Measurements from ENCODE around the gene ESRRG.

Gene ESRRG

DNA sequence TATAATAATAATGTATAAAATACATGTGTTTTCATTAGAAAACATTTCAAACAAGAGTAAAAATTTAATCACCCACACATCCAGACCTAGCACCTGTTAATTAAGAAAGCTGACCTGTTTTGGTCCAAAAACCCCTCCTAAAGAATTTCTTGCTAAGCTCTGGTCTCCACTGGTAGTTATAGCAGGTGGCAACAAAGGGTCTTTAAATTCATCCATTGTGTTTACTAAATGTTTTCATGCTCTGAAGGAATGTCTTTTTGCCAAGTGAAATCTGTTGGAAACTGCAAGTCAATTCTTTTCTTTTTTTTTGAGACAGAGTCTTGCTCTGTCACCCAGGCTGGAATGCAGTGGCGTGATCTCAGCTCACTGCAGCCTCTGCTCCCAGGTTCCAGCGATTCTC, 141.1 kb downstream of the ESRRG start:
- Histone ChIP-seq H4K20me1 (ENCODE audit: insufficient read depth, low read length) (no peaks in the 10 kb centered on the region), H3K4me3 (ENCODE audit: low read depth, low read length, poor library complexity, severe bottlenecking) (no peak overlapping the region), H3K79me2 (ENCODE audit: insufficient read depth, low read length) (no peaks in the 10 kb centered on the region), H3K9ac (ENCODE audit: low read length) (no peak overlapping the region), H3K27ac (ENCODE audit: low read depth, low read length, poor library complexity, severe bottlenecking) (no peak overlapping the region), H3K9me2 (ENCODE audit: low read depth, low read length) (no peaks in the 10 kb centered on the region), H3F3A (ENCODE audit: insufficient read depth, low read length) (no peaks in the 10 kb centered on the region), H3K27me3 (ENCODE audit: insufficient read depth, low read length) (no peaks in the 10 kb centered on the region), H3K9me3 (ENCODE audit: low read length) (no peaks in the 10 kb centered on the region), H3K4me1 (ENCODE audit: insufficient read depth, low read length, severe bottlenecking) (no peaks in the 10 kb centered on the region), H3K36me3 (ENCODE audit: insufficient read depth, low read length) (no peaks in the 10 kb centered on the region), H2AFZ (ENCODE audit: low read length) (no peak overlapping the region), H3K4me2 (ENCODE audit: low read length) (no peak overlapping the region)
- TF ChIP-seq EZH2 (IDR thresholded peaks at IDR 0.05; ENCODE audit: borderline replicate concordance, low read length) = no peak
- TF ChIP-seq, protein P1, sequence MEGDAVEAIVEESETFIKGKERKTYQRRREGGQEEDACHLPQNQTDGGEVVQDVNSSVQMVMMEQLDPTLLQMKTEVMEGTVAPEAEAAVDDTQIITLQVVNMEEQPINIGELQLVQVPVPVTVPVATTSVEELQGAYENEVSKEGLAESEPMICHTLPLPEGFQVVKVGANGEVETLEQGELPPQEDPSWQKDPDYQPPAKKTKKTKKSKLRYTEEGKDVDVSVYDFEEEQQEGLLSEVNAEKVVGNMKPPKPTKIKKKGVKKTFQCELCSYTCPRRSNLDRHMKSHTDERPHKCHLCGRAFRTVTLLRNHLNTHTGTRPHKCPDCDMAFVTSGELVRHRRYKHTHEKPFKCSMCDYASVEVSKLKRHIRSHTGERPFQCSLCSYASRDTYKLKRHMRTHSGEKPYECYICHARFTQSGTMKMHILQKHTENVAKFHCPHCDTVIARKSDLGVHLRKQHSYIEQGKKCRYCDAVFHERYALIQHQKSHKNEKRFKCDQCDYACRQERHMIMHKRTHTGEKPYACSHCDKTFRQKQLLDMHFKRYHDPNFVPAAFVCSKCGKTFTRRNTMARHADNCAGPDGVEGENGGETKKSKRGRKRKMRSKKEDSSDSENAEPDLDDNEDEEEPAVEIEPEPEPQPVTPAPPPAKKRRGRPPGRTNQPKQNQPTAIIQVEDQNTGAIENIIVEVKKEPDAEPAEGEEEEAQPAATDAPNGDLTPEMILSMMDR (IDR thresholded peaks at IDR 0.05; ENCODE audit: low read length) = no peak

DNA sequence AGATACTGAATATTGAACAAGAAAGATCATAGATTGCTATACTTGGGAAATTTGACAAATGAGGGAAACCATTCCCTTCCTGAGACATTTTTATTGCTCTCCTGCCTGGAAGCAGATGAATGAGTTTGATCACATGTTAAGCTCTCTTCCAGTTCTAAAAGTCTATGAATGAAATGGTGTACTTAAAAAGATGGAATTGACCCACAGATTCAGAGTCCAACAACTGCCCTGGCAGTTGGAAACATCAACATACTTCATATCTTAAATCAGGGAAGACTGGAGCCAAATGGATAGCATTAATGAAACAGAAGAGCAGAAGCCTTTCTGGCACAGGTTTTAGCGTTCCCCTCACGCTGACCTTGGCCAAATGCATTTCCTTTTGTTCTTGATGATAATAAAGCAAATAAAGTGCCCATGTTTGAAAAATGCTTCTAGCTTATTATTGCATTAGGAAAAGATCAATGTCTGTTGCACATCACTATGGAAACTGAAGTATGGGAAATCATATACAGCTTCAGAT, 142.6 kb downstream of the ESRRG start:
- no peak overlapping the region for H3K9ac ChIP-seq (ENCODE audit: low read length)
- no peaks in the 10 kb centered on the region for H3F3A ChIP-seq (ENCODE audit: insufficient read depth, low read length)
- H3K4me2 ChIP-seq (ENCODE audit: low read length) = no peak overlapping the region
- no peak overlapping the region for H3K4me3 ChIP-seq (ENCODE audit: low read depth, low read length, poor library complexity, severe bottlenecking)
- no peaks in the 10 kb centered on the region for H3K9me3 ChIP-seq (ENCODE audit: low read length)
- no peaks in the 10 kb centered on the region for H4K20me1 ChIP-seq (ENCODE audit: insufficient read depth, low read length)
- no peak for TF ChIP-seq EZH2 (IDR thresholded peaks at IDR 0.05; ENCODE audit: borderline replicate concordance, low read length)
- TF ChIP-seq, protein P1 (IDR thresholded peaks at IDR 0.05; ENCODE audit: low read length) = no peak
- H3K9me2 ChIP-seq (ENCODE audit: low read depth, low read length) = no peaks in the 10 kb centered on the region
- H3K36me3 ChIP-seq (ENCODE audit: insufficient read depth, low read length) = no peaks in the 10 kb centered on the region
- no peaks in the 10 kb centered on the region for H3K4me1 ChIP-seq (ENCODE audit: insufficient read depth, low read length, severe bottlenecking)
- H3K79me2 ChIP-seq (ENCODE audit: insufficient read depth, low read length) = no peaks in the 10 kb centered on the region
- no peak overlapping the region for H2AFZ ChIP-seq (ENCODE audit: low read length)
- no peaks in the 10 kb centered on the region for H3K27me3 ChIP-seq (ENCODE audit: insufficient read depth, low read length)
- H3K27ac ChIP-seq (ENCODE audit: low read depth, low read length, poor library complexity, severe bottlenecking) = no peak overlapping the region

DNA sequence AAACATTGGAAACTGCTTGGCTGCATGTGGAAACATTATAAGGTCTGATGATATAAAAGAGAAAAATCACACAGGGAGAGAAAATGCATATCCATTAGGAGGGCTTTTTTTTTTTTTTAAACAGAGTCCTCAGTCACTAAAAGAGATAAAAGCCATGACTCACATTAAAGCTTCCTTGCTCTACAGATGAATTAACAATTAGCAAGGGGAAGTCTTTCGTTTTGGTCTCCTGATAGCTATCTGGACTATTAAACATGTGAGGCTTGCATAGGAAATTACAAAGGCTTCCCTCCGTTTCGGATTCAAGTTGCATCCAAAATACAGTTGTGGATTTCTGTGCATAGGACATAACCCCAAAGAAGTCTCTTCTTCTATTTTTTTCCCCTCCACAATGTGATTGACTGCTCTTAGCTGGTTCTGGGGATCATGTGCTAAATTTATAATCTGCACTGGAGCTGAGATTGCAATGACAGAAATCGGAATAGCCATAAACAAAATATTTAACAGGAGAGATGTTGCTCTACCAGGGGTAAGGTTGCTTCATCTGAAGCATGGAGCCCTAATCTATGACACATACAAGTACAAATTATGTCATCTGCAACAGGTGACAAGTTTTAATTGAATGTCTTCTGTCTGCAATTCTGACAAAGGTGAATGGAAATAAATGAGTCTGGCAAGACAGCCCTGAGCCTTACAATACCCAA, 146.8 kb downstream of the ESRRG start:
- no peaks in the 10 kb centered on the region for H3K36me3 ChIP-seq (ENCODE audit: insufficient read depth, low read length)
- H2AFZ ChIP-seq (ENCODE audit: low read length) = no peak overlapping the region
- no peaks in the 10 kb centered on the region for H3F3A ChIP-seq (ENCODE audit: insufficient read depth, low read length)
- H4K20me1 ChIP-seq (ENCODE audit: insufficient read depth, low read length) = no peaks in the 10 kb centered on the region
- no peaks in the 10 kb centered on the region for H3K9me3 ChIP-seq (ENCODE audit: low read length)
- no peaks in the 10 kb centered on the region for H3K9me2 ChIP-seq (ENCODE audit: low read depth, low read length)
- no peaks in the 10 kb centered on the region for H3K27me3 ChIP-seq (ENCODE audit: insufficient read depth, low read length)
- H3K79me2 ChIP-seq (ENCODE audit: insufficient read depth, low read length) = no peaks in the 10 kb centered on the region
- H3K4me1 ChIP-seq (ENCODE audit: insufficient read depth, low read length, severe bottlenecking) = no peaks in the 10 kb centered on the region
- H3K4me2 ChIP-seq (ENCODE audit: low read length) = no peak overlapping the region
- H3K4me3 ChIP-seq (ENCODE audit: low read depth, low read length, poor library complexity, severe bottlenecking) = no peak overlapping the region
- H3K27ac ChIP-seq (ENCODE audit: low read depth, low read length, poor library complexity, severe bottlenecking) = no peak overlapping the region
- no peak for TF ChIP-seq EZH2 (IDR thresholded peaks at IDR 0.05; ENCODE audit: borderline replicate concordance, low read length)
- TF ChIP-seq, protein P1 (IDR thresholded peaks at IDR 0.05; ENCODE audit: low read length) = no peak
- H3K9ac ChIP-seq (ENCODE audit: low read length) = no peak overlapping the region

All from OCI-LY1 (cell line).